GM12864 (cell line): ENCODE results near the gene MIEF1.

Experiments used
- DNase-seq: peaks from one replicate; pipeline ENCODE4 v3.0.0-alpha.2; 2011; ENCODE audit warnings: low read depth
- H3K4me3 ChIP-seq: 2 replicates; pipeline ENCODE4 v1.5.1; 2011; ENCODE audit warnings: mild to moderate bottlenecking, low read depth, low read length, control low read depth
- CTCF ChIP-seq: IDR thresholded peaks from 2 replicates; pipeline ENCODE4 v1.5.1; 2011; ENCODE audit warnings: low read depth, mild to moderate bottlenecking, moderate library complexity, low read length, control low read depth, inconsistent platforms; ENCODE audit errors: missing control alignments

The MIEF1 gene

GRCh38 chr22:39466228-39467006, 35.7 kb upstream of the MIEF1 start:
- H3K4me3 ChIP-seq: peak overlapping the region; percentile 10
- TF ChIP-seq CTCF: no peak
- DNase-seq: no peak

- peak overlapping the region; percentile 10 for H3K4me3 ChIP-seq
- DNase-seq: no peak
- TF ChIP-seq CTCF: no peak
Measured at GRCh38 chr22:39467390-39467895, 34.6 kb upstream of the MIEF1 start.

- H3K4me3 ChIP-seq: no peak overlapping the region
- DNase-seq: no peak
- TF ChIP-seq CTCF: no peak
Measured at GRCh38 chr22:39468487-39469325, 33.4 kb upstream of the MIEF1 start.

- TF ChIP-seq CTCF: no peak
- DNase-seq: no peak
- H3K4me3 ChIP-seq: no peak overlapping the region
Measured at GRCh38 chr22:39469326-39469680, 32.8 kb upstream of the MIEF1 start.

GRCh38 chr22:39469681-39470450, 32.2 kb upstream of the MIEF1 start:
- no peak for DNase-seq
- no peak overlapping the region for H3K4me3 ChIP-seq
- no peak for TF ChIP-seq CTCF

GRCh38 chr22:39470451-39471291, 31.4 kb upstream of the MIEF1 start:
- TF ChIP-seq CTCF: no peak
- DNase-seq: no peak
- no peak overlapping the region; the same call in 1 of the 2 replicates for H3K4me3 ChIP-seq
